HepG2 (cell line): ENCODE results near the gene CENPP. TPM values are rescaled to one million over a fixed set of nuclear protein-coding genes. Genes with fewer than 3 reads are reported as not detected.

Source experiments
- ATAC-seq: fragments of 200-7000 bp; cut with Tn5 transposase; 3 replicates; pipeline ENCODE4 v1.9.1; 2020; ENCODE audit warnings: mild to moderate bottlenecking, moderate library complexity
- BruUV-seq: library from RNA; stranded (reverse); fragments of 400-500 nt; replicated peaks from 2 replicates; lab custom pipeline; 2021; lab: Mats Ljungman, UMichigan
- CTCF ChIA-PET: fragments of 300-600 bp; formaldehyde crosslinking; extraction: SDS; loops from one replicate; lab custom pipeline; 2021; ENCODE audit warnings: low total read pairs, inconsistent platforms, low intra/inter-chr PET ratio; lab: Yijun Ruan, JAX
- POLR2A ChIA-PET: fragments of 350-600 bp; sonication (Branson Sonifier 250); formaldehyde crosslinking; loops from one replicate; lab custom pipeline; 2020; ENCODE audit warnings: antibody characterized with exemption, inconsistent platforms; lab: Yijun Ruan, JAX
- DNase-seq: peaks from one replicate; pipeline ENCODE4 v3.0.0-alpha.2; 2015; ENCODE audit warnings: low spot score
- FAIRE-seq: peaks from 3 replicates; lab custom pipeline; 2011; peaks lifted over from hg19 to GRCh38; lab: Jason Lieb, UNC
- H2AFZ ChIP-seq: one replicate; pipeline ENCODE4 v1.6.1; 2011; ENCODE audit warnings: low read length, inconsistent platforms
- H3K27ac ChIP-seq: fragments of 300-600 bp; 3 replicates; pipeline ENCODE4 v1.8.0; 2011; ENCODE audit warnings: mixed run types, mild to moderate bottlenecking, mixed read lengths, low read length, inconsistent platforms; ENCODE audit not compliant: insufficient read depth; ENCODE audit errors: extremely low read length
- H3K27me3 ChIP-seq, 2 experiments: fragments of 200-600 bp in 1 of 2; 2 replicates in 1 of 2; 3 replicates in 1 of 2; pipeline versions ENCODE4 v1.6.0 to v1.8.0; 2011; ENCODE audit warnings: low read length in 2 of 2, mild to moderate bottlenecking in 2 of 2, moderate library complexity in 2 of 2, inconsistent platforms in 1 of 2; ENCODE audit not compliant: insufficient read depth in 2 of 2, control insufficient read depth in 1 of 2
- H3K36me3 ChIP-seq, 2 experiments: fragments of 200-600 bp in 1 of 2; replicated peaks in 1 of 2; 2 replicates in 1 of 2; 3 replicates in 1 of 2; pipeline versions ENCODE4 v1.5.1 to v1.8.0; 2011; ENCODE audit warnings: low read length in 2 of 2, inconsistent platforms in 1 of 2; ENCODE audit not compliant: insufficient read depth in 2 of 2, control insufficient read depth in 1 of 2
- H3K4me1 ChIP-seq: 2 replicates; pipeline ENCODE4 v1.5.1; 2012; ENCODE audit warnings: low read length, inconsistent platforms; ENCODE audit not compliant: insufficient read depth
- H3K4me2 ChIP-seq: 2 replicates; pipeline ENCODE4 v1.6.0; 2011; ENCODE audit warnings: low read depth, low read length, inconsistent platforms
- H3K4me3 ChIP-seq, 3 experiments: fragments of 200-600 bp in 1 of 3; sonication (generic), shearing (Covaris generic) in 1 of 3; replicated peaks in 1 of 3; 2 replicates each; pipeline ENCODE4 v1.5.1; 2011 to 2016; ENCODE audit warnings: low read length in 3 of 3, inconsistent platforms in 2 of 3, low read depth in 2 of 3, mild to moderate bottlenecking in 2 of 3, control low read depth in 1 of 3, mixed read lengths in 1 of 3; ENCODE audit not compliant: insufficient read depth in 1 of 3
- H3K79me2 ChIP-seq: one replicate; pipeline ENCODE4 v1.6.1; 2011; ENCODE audit warnings: low read length, inconsistent platforms; ENCODE audit not compliant: insufficient read depth
- H3K9ac ChIP-seq: 2 replicates; pipeline ENCODE4 v1.6.0; 2011; ENCODE audit warnings: mild to moderate bottlenecking, low read depth, low read length, inconsistent platforms; ENCODE audit not compliant: insufficient read depth
- H3K9me3 ChIP-seq: 2 replicates; pipeline ENCODE4 v1.5.1; 2012; ENCODE audit warnings: mild to moderate bottlenecking, low read length
- H4K20me1 ChIP-seq: 2 replicates; pipeline ENCODE4 v1.6.0; 2011; ENCODE audit warnings: inconsistent platforms, mild to moderate bottlenecking, low read length, moderate library complexity; ENCODE audit not compliant: insufficient read depth
- MAFF ChIP-seq: IDR thresholded peaks from 2 replicates; pipeline ENCODE4 v1.6.1; 2011; ENCODE audit warnings: low read depth, low read length, improper control_type of control experiment
- MAFK ChIP-seq, 2 experiments: IDR thresholded peaks in 1 of 2; conservative IDR thresholded peaks in 1 of 2; 2 replicates each; pipeline ENCODE4 v1.6.1; 2011; ENCODE audit warnings: improper control_type of control experiment in 2 of 2, low read length in 2 of 2
- NCOA2 ChIP-seq: sonication (generic); formaldehyde crosslinking; IDR thresholded peaks from 2 replicates; pipeline ENCODE4 v1.8.0; 2022; ENCODE audit warnings: inconsistent platforms
- SALL1 ChIP-seq: sonication (generic); formaldehyde crosslinking; IDR thresholded peaks from 2 replicates; pipeline ENCODE4 v1.8.0; 2022; ENCODE audit warnings: mild to moderate bottlenecking, missing genetic modification reagents
- SP140L ChIP-seq: sonication (generic); formaldehyde crosslinking; IDR thresholded peaks from 2 replicates; pipeline ENCODE4 v1.4.0; 2020; ENCODE audit warnings: missing genetic modification reagents, borderline replicate concordance
- ZNF713 ChIP-seq: sonication (generic); formaldehyde crosslinking; IDR thresholded peaks from 2 replicates; pipeline ENCODE4 v1.4.0; 2020; ENCODE audit warnings: mild to moderate bottlenecking, missing genetic modification reagents
- in situ Hi-C: cut with HindIII; loops from 2 replicates; pipeline ENCODE4 v1.10.0; 2017; ENCODE audit warnings: low pct_unique_long_range_greater_than_20kb; ENCODE audit not compliant: extremely low pct_ligation_motif_present
- intact Hi-C: fragments of 100-400 bp; cut with micrococcal nuclease; formaldehyde crosslinking; loops from one replicate; pipeline ENCODE4 v1.10.0; 2022; ENCODE audit not compliant: unreplicated experiment
- polyA plus RNA-seq, 8 experiments: library from polyadenylated mRNA; depleted of rRNA in 3 of 8; stranded (reverse) in 7 of 8; unstranded in 1 of 8; fragments of >200 nt; fragmentation: Illumina TruSeq in 4 of 8; extraction: Trizol in 4 of 8; gene quantifications; 2 replicates each; pipeline versions ENCODE4 v1.2.1 to v1.2.3, GENCODE V29; 2011 to 2016; ENCODE audit warnings: low read depth in 4 of 8, missing spikeins in 1 of 8, mixed read lengths in 1 of 8; ENCODE audit not compliant: insufficient read depth in 1 of 8
- total RNA-seq, 5 experiments: library from RNA; depleted of rRNA; stranded (reverse); fragments of >200 nt; fragmentation: Illumina TruSeq; extraction: Trizol; gene quantifications; 2 replicates each; pipeline ENCODE4 v1.2.3, GENCODE V29; 2016; ENCODE audit warnings: low read depth in 1 of 5
- TF ChIP-seq, protein P1 (sequence below): sonication (generic); formaldehyde crosslinking; IDR thresholded peaks from 2 replicates; pipeline ENCODE4 v1.4.0; 2020; ENCODE audit warnings: missing genetic modification reagents, low read depth, mild to moderate bottlenecking, borderline replicate concordance
- TF ChIP-seq, protein P2 (sequence below): sonication (generic); formaldehyde crosslinking; IDR thresholded peaks from 2 replicates; pipeline ENCODE4 v1.5.0; 2020; ENCODE audit warnings: missing genetic modification reagents

CENPP gene
- total and polyA plus RNA-seq, 2 of the 13 experiments (the other 11 are each of a cell fraction or from before 2014, with no cell fraction given), result 2.0 to 11.4 TPM

DNA sequence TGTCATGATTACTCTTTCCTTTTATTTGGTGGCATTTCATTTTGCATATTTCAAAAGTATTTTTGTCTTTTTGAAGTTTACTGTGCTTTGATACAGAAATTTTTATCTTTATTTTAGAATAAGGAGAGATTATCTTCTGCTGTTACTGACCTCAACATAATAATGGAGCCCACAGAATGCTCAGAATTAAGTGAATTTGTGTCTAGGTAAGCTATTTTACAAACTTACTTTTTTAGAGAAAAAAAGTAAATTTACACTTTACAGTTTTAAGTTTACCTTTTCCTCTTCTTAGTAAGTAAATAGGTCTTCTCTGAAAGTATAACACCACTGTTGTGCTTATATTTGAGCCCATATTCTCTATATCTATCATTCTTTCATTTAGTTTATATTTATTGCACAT lies 19.8 kb downstream of the CENPP start:
- H3K36me3 ChIP-seq, result no peaks in the 10 kb centered on the region
- no TSS peak for BruUV-seq
- in situ Hi-C loops (no loop called here), intact Hi-C loops (loop anchor here (10.0 kb wide), 1 partner anchor 301 kb away; no protein-coding TSS in a partner anchor)
- H3K4me2 ChIP-seq, result no peak overlapping the region
- no peak overlapping the region for H3K9ac ChIP-seq
- no peak overlapping the region for H3K4me3 ChIP-seq
- H2AFZ ChIP-seq, result no peak overlapping the region
- H3K79me2 ChIP-seq, result no peaks in the 10 kb centered on the region
- no peaks in the 10 kb centered on the region for H3K27me3 ChIP-seq
- no peak overlapping the region for H3K27ac ChIP-seq
- peak; percentile 25; the same call in 1 of the 2 replicates for TF ChIP-seq MAFF
- TF ChIP-seq, protein P1, sequence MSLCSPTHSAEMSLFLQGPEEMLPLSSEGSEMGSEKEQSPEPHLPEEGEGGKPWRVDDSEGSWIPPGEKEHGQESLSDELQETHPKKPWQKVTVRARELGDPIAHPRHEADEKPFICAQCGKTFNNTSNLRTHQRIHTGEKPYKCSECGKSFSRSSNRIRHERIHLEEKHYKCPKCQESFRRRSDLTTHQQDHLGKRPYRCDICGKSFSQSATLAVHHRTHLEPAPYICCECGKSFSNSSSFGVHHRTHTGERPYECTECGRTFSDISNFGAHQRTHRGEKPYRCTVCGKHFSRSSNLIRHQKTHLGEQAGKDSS (CRISPR knock-in tag), result no peak
- no peak for TF ChIP-seq SALL1 (CRISPR knock-in tag)
- no peak for TF ChIP-seq NCOA2 (CRISPR knock-in tag)
- TF ChIP-seq, protein P2, sequence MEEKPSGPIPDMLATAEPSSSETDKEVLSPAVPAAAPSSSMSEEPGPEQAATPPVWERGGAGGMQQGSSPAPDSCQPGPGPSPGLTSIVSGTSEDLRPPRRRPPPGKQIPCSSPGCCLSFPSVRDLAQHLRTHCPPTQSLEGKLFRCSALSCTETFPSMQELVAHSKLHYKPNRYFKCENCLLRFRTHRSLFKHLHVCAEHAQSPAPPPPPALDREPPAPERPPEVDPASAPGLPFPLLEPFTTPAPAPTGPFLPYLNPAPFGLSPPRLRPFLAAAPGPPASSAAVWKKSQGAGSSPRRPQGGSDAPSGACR (CRISPR knock-in tag), result no peak
- peak; percentile 24 to 59; a peak in 2 of 4 replicates for TF ChIP-seq MAFK (conservative IDR thresholded peaks at IDR 0.05 in 1 of 2, IDR thresholded peaks at IDR 0.05 in 1 of 2; ENCODE audit: low read length in 2 of 2)
- no peak for TF ChIP-seq ZNF713 (CRISPR knock-in tag)
- no peak for TF ChIP-seq SP140L (CRISPR knock-in tag)
- DNase-seq (no peak), ATAC-seq (no peak), FAIRE-seq (no peak)
- no peaks in the 10 kb centered on the region for H3K9me3 ChIP-seq
- ChIA-PET CTCF (no interaction called here), POLR2A (no interaction called here)
- no peaks in the 10 kb centered on the region for H3K4me1 ChIP-seq
- no peaks in the 10 kb centered on the region for H4K20me1 ChIP-seq
